ENCODE data around the gene BEST2. TPM values are rescaled to one million over a fixed set of nuclear protein-coding genes. Genes with fewer than 3 reads are reported as not detected.

BEST2 gene
- total RNA-seq, 1 experiment from 2014 or later: 0.70 TPM

DNA sequence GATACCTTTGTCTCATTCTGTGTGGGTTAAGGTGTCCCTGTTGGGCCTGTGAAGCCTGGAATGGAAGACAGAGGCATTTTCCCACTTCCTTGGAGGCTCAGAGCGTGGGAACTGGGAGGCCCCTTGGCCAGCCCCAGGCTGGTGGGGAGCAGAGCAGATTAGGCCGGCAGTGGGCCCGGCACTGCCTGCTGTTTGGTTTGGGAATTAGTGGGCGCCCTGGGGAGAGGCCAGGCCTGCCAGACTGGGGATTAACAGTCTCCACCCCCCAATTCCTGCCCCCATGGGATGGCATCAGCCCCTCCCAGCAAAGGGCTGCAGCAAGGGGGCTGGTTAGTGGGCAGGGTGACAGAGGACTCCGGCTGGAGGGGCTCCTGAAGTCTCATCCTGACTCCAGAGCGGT lies 3.1 kb upstream of the BEST2 start:
- intact Hi-C loops (cut with micrococcal nuclease): no loop called here
- Mint-ChIP-seq H3K27me3 (ENCODE audit: insufficient read depth, unreplicated experiment) (no peaks in the 10 kb centered on the region), H3K27ac (ENCODE audit: low read depth, unreplicated experiment) (peak overlapping the region; percentile 61), H3K36me3 (ENCODE audit: insufficient read depth, unreplicated experiment) (peaks cover 43% of the 10 kb centered on the region), H3K9me3 (ENCODE audit: unreplicated experiment) (no peaks in the 10 kb centered on the region), H3K4me3 (ENCODE audit: unreplicated experiment) (no peak overlapping the region), H3K4me1 (ENCODE audit: insufficient read depth, unreplicated experiment) (peaks cover 24% of the 10 kb centered on the region)
- no peak for TF ChIP-seq CTCF (IDR thresholded peaks at IDR 0.05; ENCODE audit: unreplicated experiment)
- BruUV-seq (replicated peaks): no TSS peak
- CTCF ChIA-PET: interaction anchor here (0.7 to 7.1 kb wide), 3 partner anchors 9 to 82 kb away, joined by 3 to 75 read pairs (median 3); partner anchors contain the start of genes MAN2B1 and WDR83
- POLR2A ChIA-PET: interaction anchor here (0.6 to 5.1 kb wide), 6 partner anchors 11 to 45 kb away, joined by 3 to 43 read pairs (median 8); partner anchors contain the start of genes GET3, JUNB and TRIR
- DNase-seq (ENCODE audit: unreplicated experiment): no peak

- CTCF ChIA-PET: interaction anchor here (0.8 to 2.2 kb wide), 9 partner anchors 9 to 232 kb away, joined by 3 to 14 read pairs (median 4); partner anchors contain the start of gene GET3
- Mint-ChIP-seq H3K36me3 (ENCODE audit: insufficient read depth, unreplicated experiment) (peaks cover 30% of the 10 kb centered on the region), H3K27me3 (ENCODE audit: insufficient read depth, unreplicated experiment) (no peaks in the 10 kb centered on the region), H3K4me3 (ENCODE audit: unreplicated experiment) (peak overlapping the region; percentile 58), H3K27ac (ENCODE audit: low read depth, unreplicated experiment) (peak overlapping the region; percentile 76), H3K4me1 (ENCODE audit: insufficient read depth, unreplicated experiment) (peaks cover 24% of the 10 kb centered on the region), H3K9me3 (ENCODE audit: unreplicated experiment) (no peaks in the 10 kb centered on the region)
- intact Hi-C loops (cut with micrococcal nuclease): no loop called here
- DNase-seq (ENCODE audit: unreplicated experiment): peak; percentile 42
- no TSS peak for BruUV-seq (replicated peaks)
- no peak for TF ChIP-seq CTCF (IDR thresholded peaks at IDR 0.05; ENCODE audit: unreplicated experiment)
- POLR2A ChIA-PET: interaction anchor here (0.6 to 5.1 kb wide), 13 partner anchors 9 to 43 kb away, joined by 3 to 43 read pairs (median 4); partner anchors contain the start of genes GET3, JUNB, TNPO2 and TRIR
Measured at GRCh38 chr19:12749938-12750521, 1.6 kb upstream of the BEST2 start.

GRCh38 chr19:12750851-12751250 lies 740 bp upstream of the BEST2 start:
- peaks cover 23% of the 10 kb centered on the region for H3K36me3 Mint-ChIP-seq (ENCODE audit: insufficient read depth, unreplicated experiment)
- POLR2A ChIA-PET: interaction anchor here (1.0 to 5.1 kb wide), 6 partner anchors 8 to 42 kb away, joined by 3 to 43 read pairs (median 8); partner anchors contain the start of genes GET3 and TRIR
- H3K9me3 Mint-ChIP-seq (ENCODE audit: unreplicated experiment): no peaks in the 10 kb centered on the region
- BruUV-seq (replicated peaks): no TSS peak
- peaks cover 24% of the 10 kb centered on the region for H3K4me1 Mint-ChIP-seq (ENCODE audit: insufficient read depth, unreplicated experiment)
- CTCF ChIA-PET: interaction anchor here (0.6 to 2.2 kb wide), 8 partner anchors 9 to 97 kb away, joined by 3 to 14 read pairs (median 5); partner anchors contain the start of gene GET3
- H3K27me3 Mint-ChIP-seq (ENCODE audit: insufficient read depth, unreplicated experiment): no peaks in the 10 kb centered on the region
- no peak for DNase-seq (ENCODE audit: unreplicated experiment)
- H3K27ac Mint-ChIP-seq (ENCODE audit: low read depth, unreplicated experiment): peak overlapping the region; percentile 76
- peak overlapping the region; percentile 58 for H3K4me3 Mint-ChIP-seq (ENCODE audit: unreplicated experiment)
- intact Hi-C loops (cut with micrococcal nuclease): no loop called here
- TF ChIP-seq CTCF (IDR thresholded peaks at IDR 0.05; ENCODE audit: unreplicated experiment): no peak

GRCh38 chr19:12752056-12752781 lies 628 bp downstream of the BEST2 start:
- POLR2A ChIA-PET: interaction anchor here (0.5 to 5.1 kb wide), 4 partner anchors 8 to 29 kb away, joined by 3 to 43 read pairs (median 4); partner anchors contain the start of genes GET3, TNPO2 and TRIR
- peaks cover 24% of the 10 kb centered on the region for H3K4me1 Mint-ChIP-seq (ENCODE audit: insufficient read depth, unreplicated experiment)
- BruUV-seq (replicated peaks): no TSS peak
- DNase-seq (ENCODE audit: unreplicated experiment): no peak
- H3K36me3 Mint-ChIP-seq (ENCODE audit: insufficient read depth, unreplicated experiment): peaks cover 13% of the 10 kb centered on the region
- intact Hi-C loops (cut with micrococcal nuclease): no loop called here
- H3K9me3 Mint-ChIP-seq (ENCODE audit: unreplicated experiment): no peaks in the 10 kb centered on the region
- no peak for TF ChIP-seq CTCF (IDR thresholded peaks at IDR 0.05; ENCODE audit: unreplicated experiment)
- H3K27me3 Mint-ChIP-seq (ENCODE audit: insufficient read depth, unreplicated experiment): no peaks in the 10 kb centered on the region
- H3K27ac Mint-ChIP-seq (ENCODE audit: low read depth, unreplicated experiment): no peak overlapping the region
- CTCF ChIA-PET: interaction anchor here (0.5 to 2.3 kb wide), 10 partner anchors 10 to 181 kb away, joined by 3 to 15 read pairs (median 4); no protein-coding TSS in a partner anchor
- peak overlapping the region; percentile 58 for H3K4me3 Mint-ChIP-seq (ENCODE audit: unreplicated experiment)
